ENCODE data around the gene DCLK1.

Gene DCLK1

DNA sequence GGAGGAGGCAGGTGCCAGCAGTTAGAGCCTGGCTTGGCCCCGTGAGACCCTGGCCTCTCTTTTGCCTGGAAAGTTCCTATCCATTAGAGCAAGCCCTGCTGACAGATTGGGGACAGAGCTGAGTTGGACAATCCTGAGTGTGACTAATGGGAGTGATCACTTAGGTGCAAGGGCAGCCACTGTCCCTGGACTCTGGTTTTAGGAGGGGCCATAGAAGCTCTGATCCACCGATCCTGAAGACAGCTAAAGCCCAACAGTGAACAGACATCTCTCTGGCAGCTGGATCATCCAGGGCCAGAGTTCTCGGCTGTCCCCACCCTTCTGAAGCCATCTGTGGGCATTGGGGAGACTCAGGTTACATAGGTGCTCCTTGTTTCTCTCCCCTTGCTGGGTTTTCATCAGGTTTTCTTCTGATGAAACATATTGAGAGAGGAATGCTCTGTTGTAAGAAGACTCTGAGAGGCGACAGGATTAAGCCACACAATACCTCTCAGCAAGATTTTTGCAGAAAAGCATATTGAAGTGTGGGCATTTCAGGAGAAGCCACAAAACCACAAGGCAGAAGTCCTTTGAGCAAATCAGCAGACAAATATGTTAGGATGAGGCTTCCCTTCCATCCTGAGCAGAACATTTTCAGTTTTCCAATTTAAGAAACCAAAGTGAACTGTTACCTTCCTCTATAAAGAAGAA is 366.7 kb downstream of the DCLK1 start:
- FAIRE-seq (no peak), DNase-seq (ENCODE audit: low spot score) (no peak)

DNA sequence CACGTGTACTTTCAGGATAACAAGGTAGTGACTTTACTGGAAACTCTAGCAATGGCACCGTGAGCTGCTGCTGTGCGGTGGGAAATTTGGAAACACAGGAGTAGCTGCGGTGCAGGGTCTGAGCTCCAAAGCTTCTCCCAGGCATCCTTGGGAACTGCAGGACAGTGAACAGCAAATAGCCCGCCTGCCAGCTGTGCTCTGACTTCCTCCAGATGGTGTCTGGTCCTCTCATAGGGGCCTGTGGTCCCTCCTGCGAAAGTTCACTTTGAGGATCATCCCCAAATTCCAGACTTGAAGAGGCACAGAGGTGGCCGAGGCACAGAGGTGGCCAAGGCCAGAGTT is 367.4 kb downstream of the DCLK1 start:
- FAIRE-seq (no peak), DNase-seq (ENCODE audit: low spot score) (no peak)

DNA sequence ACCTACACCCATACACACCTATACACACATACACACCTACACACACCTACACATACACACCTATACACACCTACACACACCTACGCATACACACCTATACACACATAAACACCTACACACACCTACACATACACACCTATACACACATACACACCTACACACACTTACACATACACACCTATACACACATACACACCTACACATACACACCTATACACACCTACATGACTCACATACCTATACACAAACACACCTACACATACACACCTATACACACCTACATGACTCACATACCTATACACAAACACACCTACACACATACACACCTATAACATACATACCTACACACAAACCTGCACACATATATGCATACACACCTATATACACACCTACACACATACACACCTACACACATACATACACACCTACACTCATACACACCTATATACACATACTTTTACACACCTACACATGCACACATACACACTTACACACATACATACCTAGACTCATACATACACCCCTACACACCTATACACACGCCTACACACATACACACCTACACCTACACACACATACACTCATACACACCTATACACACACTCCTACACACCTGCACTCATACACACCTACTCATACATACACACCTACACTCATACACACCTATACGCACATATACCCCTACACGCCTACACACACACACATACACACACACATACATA is 368.0 kb downstream of the DCLK1 start:
- DNase-seq (ENCODE audit: low spot score) (no peak), FAIRE-seq (peak; percentile 95)

DNA sequence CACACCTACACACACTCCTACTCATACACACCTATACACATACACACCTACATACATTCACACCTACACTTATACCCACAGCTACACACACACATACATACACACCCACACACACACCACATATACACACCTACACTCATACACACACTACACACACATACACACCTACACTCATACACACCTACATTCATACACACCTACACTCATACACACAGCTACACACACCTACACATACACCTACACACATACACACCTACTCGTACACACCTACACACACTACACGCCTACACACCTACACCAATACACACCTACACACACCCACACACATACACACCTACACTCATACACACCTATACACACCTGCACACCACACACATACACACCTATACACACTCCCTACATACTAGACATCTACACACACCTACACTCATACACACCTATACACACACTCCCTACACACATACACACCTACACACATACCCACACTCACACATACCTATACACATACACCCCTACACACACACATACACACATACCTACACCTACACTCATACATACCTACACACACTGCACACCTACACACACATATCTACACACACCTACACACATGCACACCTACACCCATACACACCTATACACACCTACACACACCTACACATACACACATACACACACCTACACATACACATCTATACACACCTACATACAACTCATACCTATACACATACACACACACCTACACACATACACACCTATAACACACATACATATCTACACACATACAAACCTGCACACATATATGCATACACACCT is 369.5 kb downstream of the DCLK1 start:
- peak; percentile 92 for FAIRE-seq
- no peak for DNase-seq (ENCODE audit: low spot score)

DNA sequence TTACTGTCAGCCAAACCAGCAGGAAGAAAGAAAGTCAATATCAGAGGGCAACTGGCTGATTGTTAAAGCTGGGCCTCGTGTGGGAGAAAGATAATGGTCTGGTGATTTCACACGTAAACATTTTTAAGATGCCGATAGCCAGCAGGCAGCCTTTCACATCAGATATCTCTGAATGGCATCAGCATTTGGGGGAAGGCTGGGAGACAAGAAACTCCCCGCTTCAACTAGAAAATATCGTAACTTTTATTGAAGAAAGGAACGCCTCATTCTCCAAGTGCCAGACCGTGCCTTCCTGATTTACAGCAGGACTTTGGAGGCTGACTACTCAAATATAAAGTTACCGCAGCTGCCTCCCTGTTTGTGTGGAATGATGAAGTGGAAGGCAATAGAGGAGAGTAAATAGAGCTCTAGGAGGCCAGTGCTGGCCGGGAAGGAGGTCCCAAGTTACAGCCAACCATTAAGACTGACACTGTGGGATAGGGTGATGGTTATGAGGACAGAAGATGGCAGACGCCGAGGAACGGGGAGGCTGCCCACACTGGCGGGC is 370.4 kb downstream of the DCLK1 start:
- DNase-seq (ENCODE audit: low spot score) = no peak
- no peak for FAIRE-seq

DNA sequence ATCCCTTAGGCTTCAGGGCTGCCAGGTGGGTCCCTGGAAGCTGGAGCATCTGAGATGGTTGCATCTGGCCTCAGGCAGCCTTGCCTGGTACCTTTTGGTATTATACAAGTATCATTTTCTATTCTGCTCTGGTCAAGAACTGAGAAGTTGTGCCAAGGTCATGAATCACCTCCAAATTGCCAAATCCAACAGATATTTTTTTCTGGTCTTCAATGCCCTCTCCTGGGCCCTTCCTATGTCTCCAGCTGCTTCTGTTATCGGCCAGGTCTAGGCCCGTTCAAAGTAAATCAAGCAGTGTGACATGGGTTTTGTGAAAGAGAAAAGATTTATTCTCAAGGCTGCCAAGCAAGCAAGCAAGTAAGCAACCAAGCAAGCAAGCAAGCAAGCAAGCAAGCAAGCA is 383.6 kb downstream of the DCLK1 start:
- no peak for DNase-seq (ENCODE audit: low spot score)
- no peak for FAIRE-seq

DNA sequence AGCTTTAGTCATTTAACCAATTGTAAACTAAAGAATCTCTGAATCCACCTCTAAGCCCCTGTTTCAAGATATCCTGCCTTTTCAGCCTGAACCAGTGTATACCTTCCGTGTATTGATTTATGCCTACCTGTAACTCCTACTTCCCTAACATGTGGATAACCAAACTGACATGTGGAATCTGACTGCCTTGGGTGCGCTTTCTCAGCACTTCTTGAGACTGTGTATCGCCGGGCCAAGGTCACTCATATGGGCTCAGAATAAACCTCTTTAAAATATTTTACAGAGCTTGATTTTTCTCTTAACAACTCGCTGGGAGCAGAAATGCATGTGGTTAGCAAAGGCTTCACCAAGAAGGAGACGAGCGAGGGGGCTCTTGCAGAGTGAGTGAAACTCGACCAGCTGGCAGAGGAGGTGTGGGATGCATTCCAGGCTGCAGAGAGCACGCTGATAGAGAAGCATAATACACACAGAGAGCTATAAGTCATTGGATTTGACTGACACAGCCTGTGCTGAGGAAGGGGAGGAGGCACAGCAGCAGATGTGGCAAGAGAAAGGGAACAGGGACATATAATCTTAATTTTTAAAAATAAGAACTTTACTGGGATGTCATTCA is 386.5 kb downstream of the DCLK1 start:
- no peak for DNase-seq (ENCODE audit: low spot score)
- FAIRE-seq = no peak

DNA sequence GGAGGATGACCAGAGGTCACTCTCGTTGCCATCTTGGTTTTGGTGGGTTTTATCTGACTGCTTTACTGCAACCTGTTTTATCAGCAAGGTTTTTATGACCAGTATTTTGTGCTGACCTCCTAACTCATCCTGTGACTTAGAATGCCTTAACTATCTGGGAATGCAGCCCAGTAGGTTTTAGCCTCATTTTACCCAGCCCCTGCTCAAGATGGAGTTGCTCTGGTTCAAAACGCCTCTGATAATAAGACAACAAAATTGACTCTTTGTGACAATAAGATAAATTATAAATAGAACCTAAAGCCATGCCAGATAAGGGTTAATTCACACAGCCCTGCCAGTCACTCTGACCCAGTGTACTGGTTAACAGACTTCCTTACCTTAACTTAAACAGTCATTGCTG is 387.0 kb downstream of the DCLK1 start:
- no peak for FAIRE-seq
- DNase-seq (ENCODE audit: low spot score) = no peak

DNA sequence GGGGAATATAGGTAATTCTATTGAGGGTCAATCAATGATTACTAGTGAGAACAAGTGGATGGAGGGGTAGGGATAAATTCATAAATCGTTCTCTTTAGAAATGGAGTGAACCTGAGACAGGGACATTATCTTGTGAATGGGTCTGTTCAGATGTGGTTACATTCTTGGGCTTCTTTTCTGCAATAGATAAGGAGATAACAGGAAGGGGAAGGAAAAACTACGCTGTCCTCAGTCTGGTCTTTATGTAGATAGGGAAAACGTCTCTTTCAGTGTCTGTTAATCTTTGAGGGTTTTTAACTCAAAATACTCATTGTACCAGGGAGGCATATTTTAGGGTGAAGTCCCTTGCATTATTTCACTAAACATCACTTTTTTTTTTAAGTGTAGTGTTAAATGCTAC is 388.0 kb downstream of the DCLK1 start:
- FAIRE-seq (no peak), DNase-seq (ENCODE audit: low spot score) (no peak)

DNA sequence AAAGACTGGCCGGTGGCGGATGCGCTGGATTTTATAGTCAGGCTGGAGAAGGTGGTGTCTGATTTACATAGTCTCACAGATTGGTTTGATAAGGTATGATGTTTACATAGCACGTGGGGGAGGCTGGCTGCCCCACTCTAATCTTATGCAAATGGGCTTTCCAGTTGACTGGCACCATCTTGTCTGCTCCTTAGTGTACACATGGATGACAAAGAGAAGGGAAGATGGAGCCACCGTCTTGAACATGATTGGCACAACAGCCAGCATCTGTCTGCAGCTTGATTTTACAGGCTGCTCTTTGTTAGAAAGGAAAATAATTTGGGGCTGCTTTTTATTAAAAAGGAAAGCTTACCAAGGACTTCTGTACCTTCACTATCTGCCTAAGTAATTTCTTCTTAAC is 389.5 kb downstream of the DCLK1 start:
- no peak for DNase-seq (ENCODE audit: low spot score)
- no peak for FAIRE-seq

DNA sequence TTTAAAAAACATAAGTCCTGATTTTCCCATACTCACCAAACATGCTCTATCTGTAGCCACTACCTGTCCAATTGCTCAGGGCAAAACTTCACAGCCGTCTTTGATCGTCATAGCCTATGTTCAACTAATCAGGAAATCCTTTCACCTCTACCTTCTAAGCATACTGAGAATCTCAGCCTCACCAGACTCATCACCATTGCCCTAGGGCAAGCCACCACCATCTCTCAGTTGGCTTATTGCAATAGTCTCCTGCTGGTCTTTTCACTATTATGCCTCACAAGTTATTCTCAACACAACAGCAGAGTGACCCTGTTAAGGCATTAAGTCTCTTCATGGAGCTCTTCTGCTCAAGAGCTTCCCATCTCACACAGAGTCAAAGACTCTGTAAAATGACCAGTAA is 394.3 kb downstream of the DCLK1 start:
- FAIRE-seq = no peak
- no peak for DNase-seq (ENCODE audit: low spot score)

DNA sequence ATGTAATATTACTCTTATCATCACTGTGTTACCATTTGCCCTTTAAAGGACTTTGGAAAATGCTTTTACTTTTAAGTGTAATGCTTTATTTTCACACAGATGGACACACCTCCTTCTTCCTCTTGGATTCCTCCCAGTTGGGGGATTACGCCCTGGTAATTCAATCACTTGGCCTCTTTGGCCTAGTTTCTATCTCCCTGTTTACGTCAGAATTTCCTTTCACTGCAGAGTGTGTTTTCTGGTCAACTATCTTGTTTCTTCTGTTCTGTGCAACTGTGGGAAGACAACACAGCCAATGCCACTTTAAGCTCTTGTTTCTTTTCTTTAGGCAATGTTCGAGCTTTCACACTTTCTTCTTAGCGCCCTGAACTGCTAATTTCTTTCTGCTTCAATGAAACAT is 397.4 kb downstream of the DCLK1 start:
- no peak for FAIRE-seq
- DNase-seq (ENCODE audit: low spot score) = no peak

DNA sequence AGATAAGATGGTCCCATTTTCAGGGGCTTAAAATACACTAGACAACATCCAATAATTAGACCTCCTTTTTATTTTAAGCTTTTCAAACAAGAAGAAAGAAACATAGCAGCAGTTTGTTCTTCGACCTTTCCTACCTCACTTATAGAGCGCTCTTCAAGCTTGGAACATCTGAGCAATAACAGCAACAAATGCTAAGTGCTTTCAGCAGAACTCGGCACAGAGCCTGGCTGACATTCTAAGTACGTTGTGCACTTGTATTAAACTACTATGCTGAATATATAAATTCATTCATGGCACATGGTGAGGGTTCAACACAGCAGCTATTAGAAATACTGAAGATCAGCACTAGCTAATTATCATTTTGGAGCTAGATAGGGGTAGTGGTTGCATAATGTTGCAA is 398.6 kb downstream of the DCLK1 start:
- DNase-seq (ENCODE audit: low spot score) (no peak), FAIRE-seq (no peak)

DNA sequence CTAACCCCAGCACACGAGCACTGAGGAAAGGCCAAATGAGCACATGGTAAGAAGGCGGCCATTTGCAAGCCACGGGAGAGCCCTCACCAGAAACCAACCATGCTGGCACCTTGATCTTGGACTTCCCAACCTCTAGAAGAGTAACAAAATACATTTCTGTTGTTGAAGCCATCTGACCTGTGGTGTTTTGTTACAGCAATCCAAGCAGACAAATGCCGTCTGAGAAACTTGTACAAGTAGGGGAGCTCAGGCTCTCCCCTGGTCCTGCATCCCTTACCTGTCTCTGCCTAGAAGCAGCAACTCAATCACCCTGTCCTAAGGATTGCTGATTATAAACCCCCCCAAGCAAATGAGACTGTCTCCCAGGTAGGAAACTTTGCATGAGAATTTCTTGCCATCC is 399.7 kb downstream of the DCLK1 start:
- no peak for FAIRE-seq

DNA sequence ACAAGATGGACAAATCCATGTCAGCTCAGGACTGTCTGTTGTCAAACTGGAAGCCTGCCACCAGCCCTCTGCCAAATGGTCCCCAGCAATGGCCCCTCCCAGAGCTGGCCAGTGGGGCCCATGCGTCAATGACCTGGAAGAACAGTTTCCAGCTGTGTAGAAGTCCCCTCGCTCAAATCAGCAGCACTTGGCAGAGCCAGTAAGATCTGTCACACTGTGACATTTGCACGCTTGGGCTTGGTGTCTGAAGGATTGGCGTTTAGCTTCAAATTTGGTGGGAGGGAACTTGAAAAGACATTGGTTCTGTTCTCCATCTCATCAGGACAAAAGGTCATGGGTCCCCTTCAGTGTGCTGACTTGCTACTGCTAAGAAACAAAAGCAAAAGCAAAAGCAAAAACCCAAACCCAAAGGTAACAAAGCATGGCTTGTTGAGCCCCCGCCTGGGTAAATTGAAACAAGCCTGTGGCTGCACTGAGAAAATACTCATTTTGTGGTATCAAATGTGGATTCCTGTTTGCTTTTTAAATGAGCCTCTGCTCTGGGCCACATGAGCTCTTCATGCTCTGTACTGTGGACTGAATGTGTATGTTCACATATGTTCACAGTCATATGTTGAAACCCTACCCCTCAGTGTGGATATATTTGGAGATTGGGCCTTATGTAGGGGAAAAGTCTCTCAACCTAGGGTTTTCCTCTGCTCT is 401.1 kb downstream of the DCLK1 start:
- DNase-seq (ENCODE audit: low spot score) = no peak
- FAIRE-seq = no peak

More for the DNA sequence above, 399.7 kb downstream of the DCLK1 start:
- no peak for DNase-seq (ENCODE audit: low spot score)

DNA sequence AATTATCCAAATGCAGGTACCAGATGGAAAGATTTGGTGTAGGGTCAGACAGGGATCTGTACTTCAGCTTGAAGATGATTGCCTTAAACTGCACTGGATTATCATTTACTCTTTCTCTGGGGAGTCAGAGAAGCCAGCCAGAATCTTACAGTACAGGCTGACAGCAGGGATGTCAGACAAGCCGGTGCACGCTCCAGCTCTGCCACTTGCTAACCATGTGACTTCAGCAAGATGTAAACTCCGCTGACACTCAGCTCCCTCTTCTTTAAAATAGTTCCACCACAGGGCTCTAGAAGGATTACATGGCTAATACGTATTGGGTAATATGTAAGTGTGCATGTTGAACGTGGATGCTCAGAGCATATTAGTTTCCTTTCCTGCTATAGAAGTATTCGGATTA is 403.3 kb downstream of the DCLK1 start:
- FAIRE-seq (no peak), DNase-seq (ENCODE audit: low spot score) (no peak)

DNA sequence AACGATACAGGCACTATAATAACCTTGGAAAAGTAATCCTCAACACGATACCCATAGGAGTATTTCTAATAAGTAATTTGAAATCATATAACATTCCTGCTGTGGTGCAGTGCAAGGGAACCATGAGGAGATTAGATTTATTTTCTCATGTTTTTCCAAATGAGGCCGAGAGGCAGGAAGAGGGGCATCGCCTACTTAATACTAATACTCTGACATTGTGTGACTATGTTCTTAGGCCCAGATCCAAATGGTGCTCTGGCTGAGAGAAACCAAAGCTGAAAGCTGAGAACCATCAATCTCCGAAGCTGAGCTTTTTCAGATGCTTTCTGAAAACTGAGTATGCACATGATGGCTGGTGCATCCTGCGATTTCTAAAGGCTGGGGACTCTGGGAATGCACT is 406.7 kb downstream of the DCLK1 start:
- DNase-seq (ENCODE audit: low spot score) = no peak
- no peak for FAIRE-seq

DNA sequence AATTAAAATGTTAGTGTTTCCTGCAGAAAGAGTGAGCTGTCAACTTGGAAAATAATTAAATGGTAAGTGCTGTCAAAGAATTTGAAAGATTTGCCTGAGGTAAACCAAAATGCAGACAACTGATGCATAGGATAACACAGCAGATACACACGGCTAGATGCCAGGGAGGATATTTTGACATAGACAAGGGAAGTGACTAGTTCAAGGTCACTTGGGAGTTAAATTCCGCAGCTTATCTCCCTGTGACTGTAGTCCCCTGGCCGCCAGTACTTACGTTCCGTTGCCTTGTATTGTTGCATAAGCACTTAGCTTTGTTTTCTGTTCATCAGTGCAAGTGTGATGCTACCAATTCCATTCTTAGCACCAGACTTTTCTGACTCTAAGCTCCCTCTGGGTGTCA is 407.4 kb downstream of the DCLK1 start:
- no peak for DNase-seq (ENCODE audit: low spot score)
- FAIRE-seq = no peak

DNA sequence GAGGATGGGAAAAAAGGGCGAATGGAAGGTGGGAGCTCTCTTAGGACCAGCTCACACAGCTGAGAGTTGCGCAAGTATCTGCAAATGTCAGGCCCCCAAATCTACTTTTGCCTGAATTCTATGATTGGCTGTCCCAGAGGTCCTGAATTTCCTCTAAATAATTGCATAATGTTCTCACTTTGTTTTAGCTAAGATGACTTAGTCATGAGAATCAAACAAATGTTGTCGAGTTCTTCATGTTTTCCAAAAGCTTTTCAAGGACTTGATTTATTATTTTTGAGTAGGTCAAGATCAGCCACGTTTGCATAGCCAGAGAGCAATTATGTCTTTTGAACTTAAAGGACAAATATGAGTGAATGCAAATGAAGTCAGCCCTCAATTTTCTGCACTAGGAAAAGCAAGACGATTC is 408.1 kb downstream of the DCLK1 start:
- FAIRE-seq (no peak), DNase-seq (ENCODE audit: low spot score) (no peak)

DNA sequence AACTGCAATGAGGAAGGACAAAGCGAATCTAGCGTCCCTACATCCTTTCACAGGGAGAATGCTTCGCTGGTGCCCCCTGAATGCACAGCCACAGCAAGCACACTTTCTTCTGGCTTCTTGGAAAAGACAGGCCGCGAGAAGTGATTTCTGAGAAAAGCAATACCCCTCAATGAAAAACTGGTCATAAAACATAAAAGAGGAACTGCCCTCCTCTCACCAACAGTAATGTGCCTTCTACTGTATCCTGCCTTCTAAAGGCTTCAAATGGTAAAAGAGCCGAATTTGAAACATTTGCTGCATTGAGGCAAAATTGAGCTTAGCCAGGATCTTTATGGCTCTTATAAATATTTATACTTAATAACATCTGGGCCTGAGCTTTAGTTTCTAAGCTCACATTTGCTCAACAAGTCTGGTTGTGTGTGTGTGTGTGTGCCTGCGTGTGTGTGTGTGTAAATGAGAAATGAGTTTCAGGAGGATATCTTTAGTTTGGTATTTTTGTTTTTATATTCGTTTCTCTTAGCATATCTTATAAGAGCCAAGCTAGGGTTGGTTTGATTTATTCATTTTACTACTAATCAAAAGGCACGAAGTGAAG is 408.6 kb downstream of the DCLK1 start:
- DNase-seq (ENCODE audit: low spot score) (no peak), FAIRE-seq (no peak)
